Smooth muscle cell (in vitro differentiated cells): ENCODE measurements around the gene COL9A3. TPM values are rescaled to one million over a fixed set of nuclear protein-coding genes. Genes with fewer than 3 reads are reported as not detected.
"Not testable (repeated sequence)": the region's sequence is repeated elsewhere in the genome, so short reads cannot be mapped to it uniquely, and the experiment has no call there.

ENCODE experiments used
- DNase-seq: peaks from one replicate; lab custom pipeline; 2025; ENCODE audit not compliant: unreplicated experiment; lab: John Stamatoyannopoulos, UW
- H2AFZ ChIP-seq: fragments of 200-600 bp; sonication (generic); 2 replicates; pipeline ENCODE4 v1.6.0; 2016; ENCODE audit warnings: antibody characterized with exemption, low read depth, mild to moderate bottlenecking
- H3F3A ChIP-seq: fragments of 200-600 bp; sonication (generic); 2 replicates; pipeline ENCODE4 v1.6.0; 2017; ENCODE audit warnings: antibody characterized with exemption, low read depth
- H3K27ac ChIP-seq: fragments of 200-600 bp; sonication (generic); 2 replicates; pipeline ENCODE4 v1.5.1; 2016; ENCODE audit warnings: low read depth, mild to moderate bottlenecking
- H3K27me3 ChIP-seq: fragments of 200-600 bp; sonication (generic); 2 replicates; pipeline ENCODE4 v1.6.1; 2016; ENCODE audit warnings: low read depth, mild to moderate bottlenecking
- H3K36me3 ChIP-seq: fragments of 200-600 bp; sonication (generic); 2 replicates; pipeline ENCODE4 v1.5.1; 2016; ENCODE audit warnings: low read depth
- H3K4me1 ChIP-seq: fragments of 200-600 bp; sonication (generic); 2 replicates; pipeline ENCODE4 v1.5.1; 2016; ENCODE audit warnings: low read depth
- H3K4me2 ChIP-seq: fragments of 200-600 bp; sonication (generic); 2 replicates; pipeline ENCODE4 v1.6.0; 2016; ENCODE audit warnings: mild to moderate bottlenecking
- H3K4me3 ChIP-seq: fragments of 200-600 bp; sonication (generic); 2 replicates; pipeline ENCODE4 v1.5.1; 2016; ENCODE audit warnings: mild to moderate bottlenecking
- H3K79me2 ChIP-seq: fragments of 200-600 bp; sonication (generic); 2 replicates; pipeline ENCODE4 v1.6.0; 2016; ENCODE audit warnings: low read depth, mild to moderate bottlenecking
- H3K9ac ChIP-seq: fragments of 200-600 bp; sonication (generic); 2 replicates; pipeline ENCODE4 v1.6.0; 2016; ENCODE audit warnings: low read depth
- H3K9me3 ChIP-seq: fragments of 200-600 bp; sonication (generic); replicated peaks from 2 replicates; pipeline ENCODE4 v1.5.1; 2016; ENCODE audit warnings: low read depth
- H4K20me1 ChIP-seq: fragments of 200-600 bp; sonication (generic); 2 replicates; pipeline ENCODE4 v1.6.0; 2016; ENCODE audit warnings: low read depth
- WGBS: methylation state at CpG from one replicate; pipeline ENCODE4 v1.1.7; 2016; ENCODE audit warnings: low lambda C conversion rate; 5-methylcytosine and 5-hydroxymethylcytosine counted together
- polyA plus RNA-seq: library from polyadenylated mRNA; unstranded; fragments of >200 nt; fragmentation: Nextera tagmentation; extraction: Ambion mirVana; gene quantifications from 2 replicates; pipeline ENCODE4 v1.2.1, GENCODE V29; 2016
- total RNA-seq: library from RNA; depleted of rRNA; stranded (reverse); fragments of >200 nt; gene quantifications from 2 replicates; pipeline ENCODE4 v1.2.3, GENCODE V29; 2014
- TF ChIP-seq, protein P1 (sequence below): fragments of 200-600 bp; sonication (generic); IDR thresholded peaks from 2 replicates; pipeline ENCODE4 v1.5.1; 2017; ENCODE audit warnings: borderline replicate concordance, mild to moderate bottlenecking, antibody characterized with exemption; ENCODE audit not compliant: insufficient read depth, poor library complexity, severe bottlenecking

COL9A3 gene
- total and polyA plus RNA-seq, 2 experiments from 2014 or later, result 23.0 to 77.4 TPM

DNA sequence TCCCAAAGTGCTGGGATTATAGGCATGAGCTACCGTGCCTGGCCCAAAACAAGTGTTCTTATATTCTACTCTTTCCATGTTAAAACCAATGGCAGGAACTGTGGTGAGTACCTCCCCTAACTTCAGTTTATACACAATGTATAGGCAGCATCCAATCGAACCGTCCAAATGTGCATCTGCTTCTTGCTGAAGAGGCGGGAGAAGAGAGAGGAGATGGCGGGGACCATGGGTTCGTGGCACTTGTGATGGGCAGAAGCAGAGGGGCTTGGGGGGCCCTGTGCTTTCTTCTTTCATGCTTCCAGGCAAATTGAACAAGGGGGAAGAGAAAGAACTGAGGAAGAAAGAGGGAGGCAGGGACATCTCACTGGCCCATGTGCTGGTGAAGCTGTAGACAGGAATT is 56.0 kb downstream of the COL9A3 start:
- TF ChIP-seq, protein P1, sequence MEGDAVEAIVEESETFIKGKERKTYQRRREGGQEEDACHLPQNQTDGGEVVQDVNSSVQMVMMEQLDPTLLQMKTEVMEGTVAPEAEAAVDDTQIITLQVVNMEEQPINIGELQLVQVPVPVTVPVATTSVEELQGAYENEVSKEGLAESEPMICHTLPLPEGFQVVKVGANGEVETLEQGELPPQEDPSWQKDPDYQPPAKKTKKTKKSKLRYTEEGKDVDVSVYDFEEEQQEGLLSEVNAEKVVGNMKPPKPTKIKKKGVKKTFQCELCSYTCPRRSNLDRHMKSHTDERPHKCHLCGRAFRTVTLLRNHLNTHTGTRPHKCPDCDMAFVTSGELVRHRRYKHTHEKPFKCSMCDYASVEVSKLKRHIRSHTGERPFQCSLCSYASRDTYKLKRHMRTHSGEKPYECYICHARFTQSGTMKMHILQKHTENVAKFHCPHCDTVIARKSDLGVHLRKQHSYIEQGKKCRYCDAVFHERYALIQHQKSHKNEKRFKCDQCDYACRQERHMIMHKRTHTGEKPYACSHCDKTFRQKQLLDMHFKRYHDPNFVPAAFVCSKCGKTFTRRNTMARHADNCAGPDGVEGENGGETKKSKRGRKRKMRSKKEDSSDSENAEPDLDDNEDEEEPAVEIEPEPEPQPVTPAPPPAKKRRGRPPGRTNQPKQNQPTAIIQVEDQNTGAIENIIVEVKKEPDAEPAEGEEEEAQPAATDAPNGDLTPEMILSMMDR, result no peak
- H3K4me3 ChIP-seq, result no peak overlapping the region
- no peak overlapping the region for H2AFZ ChIP-seq
- H4K20me1 ChIP-seq, result no peaks in the 10 kb centered on the region
- no peak overlapping the region for H3K9ac ChIP-seq
- no peaks in the 10 kb centered on the region for H3K79me2 ChIP-seq
- WGBS, result 93% methylated on average over 6 of the region's 6 CpGs
- DNase-seq, result no peak
- H3K27me3 ChIP-seq, result no peaks in the 10 kb centered on the region
- H3K4me1 ChIP-seq, result peaks cover 8% of the 10 kb centered on the region
- H3K36me3 ChIP-seq, result no peaks in the 10 kb centered on the region
- H3K9me3 ChIP-seq, result no peaks in the 10 kb centered on the region
- H3F3A ChIP-seq, result peaks cover 16% of the 10 kb centered on the region
- no peak overlapping the region for H3K27ac ChIP-seq
- no peak overlapping the region for H3K4me2 ChIP-seq

DNA sequence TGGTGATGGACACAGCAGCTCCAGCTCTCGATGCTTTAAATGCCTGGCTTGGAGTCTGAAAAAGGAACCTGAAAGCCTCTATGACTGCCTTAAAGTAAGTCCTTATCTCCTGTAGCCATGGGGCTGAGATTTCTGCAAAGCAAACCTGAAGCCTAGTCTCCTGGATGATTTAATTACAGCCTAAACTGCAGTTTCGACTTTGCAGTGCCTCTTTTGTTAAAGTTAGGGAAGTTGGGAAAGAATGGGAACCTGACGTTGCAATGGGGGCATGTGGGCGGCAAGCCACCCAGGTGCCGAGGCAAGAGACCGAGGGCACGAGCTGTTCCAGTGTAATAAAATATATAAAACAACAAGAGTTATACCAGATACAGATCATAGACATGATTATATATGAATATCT is 56.4 kb downstream of the COL9A3 start:
- H3F3A ChIP-seq, result peaks cover 16% of the 10 kb centered on the region
- no peaks in the 10 kb centered on the region for H4K20me1 ChIP-seq
- DNase-seq, result no peak
- TF ChIP-seq, protein P1, result no peak
- no peaks in the 10 kb centered on the region for H3K9me3 ChIP-seq
- peak overlapping the region; percentile 89 for H3K27ac ChIP-seq
- H3K27me3 ChIP-seq, result no peaks in the 10 kb centered on the region
- peak overlapping the region; percentile 10 for H3K9ac ChIP-seq
- 81% methylated on average over 7 of the region's 7 CpGs for WGBS
- H3K36me3 ChIP-seq, result no peaks in the 10 kb centered on the region
- peaks cover 8% of the 10 kb centered on the region for H3K4me1 ChIP-seq
- no peaks in the 10 kb centered on the region for H3K79me2 ChIP-seq
- no peak overlapping the region for H3K4me3 ChIP-seq
- no peak overlapping the region for H3K4me2 ChIP-seq
- H2AFZ ChIP-seq, result no peak overlapping the region

DNA sequence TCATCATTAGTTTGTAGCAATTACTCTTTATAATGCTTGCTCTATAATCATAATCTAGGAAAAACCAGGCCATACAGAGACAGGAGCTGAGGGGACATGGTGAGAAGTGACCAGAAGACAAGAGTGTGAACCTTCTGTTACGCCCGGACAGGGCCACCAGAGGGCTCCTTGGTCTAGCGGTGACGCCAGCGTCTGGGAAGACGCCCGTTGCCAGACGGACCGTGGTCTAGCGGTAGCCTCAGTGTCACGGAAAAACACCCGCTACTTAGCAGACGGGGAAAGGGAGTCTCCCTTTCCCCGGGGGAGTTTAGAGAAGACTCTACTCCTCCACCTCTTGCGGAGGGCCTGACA is 56.8 kb downstream of the COL9A3 start:
- H3F3A ChIP-seq, result peaks cover 16% of the 10 kb centered on the region
- peak overlapping the region; percentile 9 for H3K4me3 ChIP-seq
- TF ChIP-seq, protein P1, result peak; percentile 45
- H3K27ac ChIP-seq, result peak overlapping the region; percentile 89
- H3K4me1 ChIP-seq, result peaks cover 12% of the 10 kb centered on the region
- H3K4me2 ChIP-seq, result peak overlapping the region; percentile 51
- H3K9ac ChIP-seq, result peak overlapping the region; percentile 10
- H3K79me2 ChIP-seq, H4K20me1 ChIP-seq, H2AFZ ChIP-seq, H3K9me3 ChIP-seq, H3K27me3 ChIP-seq, H3K36me3 ChIP-seq: not testable (repeated sequence)
- DNase-seq, result peak; percentile 16
- WGBS, result 5% methylated on average over 15 of the region's 15 CpGs

DNA sequence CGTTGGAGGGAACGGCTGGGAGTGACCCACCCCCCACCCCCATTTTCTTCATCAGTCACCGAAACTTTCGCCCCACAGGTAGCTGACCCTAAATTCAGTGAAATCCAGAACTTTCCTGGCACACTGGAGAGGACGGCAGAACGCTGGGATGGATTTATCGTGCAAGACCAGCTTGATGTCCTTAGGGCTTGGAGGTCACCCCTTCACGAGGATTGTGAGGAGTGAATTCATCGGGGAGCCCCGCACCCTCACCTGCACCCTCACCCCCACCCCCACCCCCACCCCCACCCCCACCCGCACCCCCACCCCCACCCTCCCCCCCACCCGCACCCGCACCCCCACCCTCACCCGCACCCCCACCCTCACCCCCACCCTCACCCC is 58.1 kb downstream of the COL9A3 start:
- no peak overlapping the region for H3K4me2 ChIP-seq

More for the DNA sequence above, 58.1 kb downstream of the COL9A3 start:
- Histone ChIP-seq H3K9ac (no peak overlapping the region), H3K27me3 (no peaks in the 10 kb centered on the region), H4K20me1 (no peaks in the 10 kb centered on the region), H3F3A (peaks cover 16% of the 10 kb centered on the region), H3K36me3 (no peaks in the 10 kb centered on the region), H3K27ac (peak overlapping the region; percentile 89), H3K4me3 (no peak overlapping the region), H3K79me2 (no peaks in the 10 kb centered on the region), H2AFZ (no peak overlapping the region), H3K4me1 (peaks cover 15% of the 10 kb centered on the region), H3K9me3 (no peaks in the 10 kb centered on the region)
- DNase-seq, result no peak
- TF ChIP-seq, protein P1, result no peak
- 89% methylated on average over 8 of the region's 14 CpGs for WGBS
